NCI-H2029 treated with DMSO at 0.1 percent for 48 hours (cell line): Measurements from ENCODE around the gene MYEF2.

Source experiments
- DNase-seq: peaks from one replicate; lab custom pipeline; 2025; lab: John Stamatoyannopoulos, UW

MYEF2 gene

DNA sequence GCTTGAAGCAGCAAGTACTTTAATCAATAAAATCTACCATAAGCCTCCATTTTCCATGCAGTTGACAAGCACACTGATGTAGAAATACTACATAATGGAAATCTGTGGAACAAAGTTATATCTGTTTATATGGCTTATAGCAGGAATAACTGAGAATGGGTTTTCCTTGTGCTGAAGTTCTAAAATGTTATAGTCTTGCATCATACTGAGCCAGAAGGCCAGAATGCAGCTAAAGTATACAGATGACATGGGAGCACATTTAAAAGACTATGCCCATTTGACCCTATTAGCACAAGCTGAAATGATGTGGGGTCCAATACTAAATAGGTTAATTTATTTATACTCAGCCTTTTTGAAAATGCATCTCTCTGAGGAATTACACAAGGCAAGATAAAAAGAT is 32.2 kb downstream of the MYEF2 start:
- no peak for DNase-seq

DNA sequence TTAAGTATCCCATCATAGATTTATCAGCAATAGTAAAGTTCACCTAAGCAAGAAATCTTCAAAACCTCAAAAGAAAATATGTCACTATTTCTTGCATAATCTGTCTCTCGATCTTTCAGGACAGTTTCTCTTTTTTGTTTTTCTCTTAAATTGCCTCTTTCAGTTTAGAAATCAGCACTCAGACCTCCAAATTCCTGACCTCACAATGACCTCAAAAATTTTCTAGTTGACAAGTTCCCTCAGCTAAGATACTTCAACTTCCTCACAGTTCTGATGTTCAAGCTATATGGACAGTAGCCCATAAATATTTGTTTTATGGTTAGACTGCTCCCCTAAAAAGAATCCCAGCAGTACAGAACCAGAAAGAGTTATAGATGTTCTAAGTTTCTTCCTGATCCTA is 33.2 kb downstream of the MYEF2 start:
- DNase-seq: no peak

DNA sequence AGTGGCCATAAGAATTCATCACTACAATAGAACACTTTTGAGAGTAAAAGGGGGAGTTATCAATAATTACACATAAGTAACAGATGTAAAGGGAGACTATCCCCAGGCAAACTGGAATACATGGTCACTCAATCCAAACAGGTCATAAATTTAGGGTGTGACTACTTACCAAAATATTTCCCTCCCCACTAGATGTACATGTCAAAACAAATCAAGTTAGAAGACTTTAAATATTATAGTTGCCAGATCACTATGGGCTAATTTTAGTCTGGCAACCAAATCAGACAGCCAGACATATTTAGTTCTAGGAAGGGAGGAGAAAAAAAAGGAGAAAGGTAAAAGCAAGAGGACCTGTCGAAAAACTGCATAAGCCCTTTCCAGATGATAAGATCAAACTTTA is 34.2 kb downstream of the MYEF2 start:
- no peak for DNase-seq

DNA sequence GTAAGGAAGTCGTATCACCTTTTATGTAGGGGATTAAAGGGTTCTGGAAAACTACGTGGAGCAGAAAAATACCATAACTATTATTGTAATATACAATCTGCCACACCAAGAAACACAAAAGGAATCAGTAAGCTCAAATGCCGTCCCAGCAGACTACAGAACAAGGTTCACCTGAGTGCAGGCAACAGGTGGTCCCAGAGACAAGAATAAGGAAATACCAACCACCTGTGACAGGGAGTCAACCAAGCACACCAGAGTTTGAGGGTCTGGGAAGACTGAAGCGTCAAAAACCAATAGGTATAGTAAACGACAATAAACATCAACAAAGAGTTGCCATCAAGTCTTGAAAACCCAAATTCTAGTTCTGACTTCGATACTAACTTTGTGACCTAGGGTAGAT is 45.2 kb downstream of the MYEF2 start:
- no peak for DNase-seq

DNA sequence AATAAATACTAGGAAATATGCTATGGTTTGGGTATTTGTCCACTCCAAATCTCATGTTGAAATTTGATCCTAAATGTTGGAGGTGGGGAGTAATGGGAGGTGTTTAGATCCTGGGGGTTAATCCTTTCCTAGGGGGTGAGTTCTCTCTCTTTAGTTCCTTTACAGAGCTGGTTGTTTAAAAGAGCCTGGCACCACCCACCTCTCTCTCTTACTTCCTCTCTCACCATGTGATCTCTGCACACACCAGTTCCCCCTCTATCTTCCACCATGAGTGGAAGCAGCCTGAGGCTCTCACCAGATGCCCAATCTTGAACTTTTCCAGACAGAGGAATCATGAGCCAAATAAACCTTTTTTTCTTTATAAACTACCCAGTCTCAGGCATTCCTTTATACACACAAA is 46.8 kb downstream of the MYEF2 start:
- no peak for DNase-seq

DNA sequence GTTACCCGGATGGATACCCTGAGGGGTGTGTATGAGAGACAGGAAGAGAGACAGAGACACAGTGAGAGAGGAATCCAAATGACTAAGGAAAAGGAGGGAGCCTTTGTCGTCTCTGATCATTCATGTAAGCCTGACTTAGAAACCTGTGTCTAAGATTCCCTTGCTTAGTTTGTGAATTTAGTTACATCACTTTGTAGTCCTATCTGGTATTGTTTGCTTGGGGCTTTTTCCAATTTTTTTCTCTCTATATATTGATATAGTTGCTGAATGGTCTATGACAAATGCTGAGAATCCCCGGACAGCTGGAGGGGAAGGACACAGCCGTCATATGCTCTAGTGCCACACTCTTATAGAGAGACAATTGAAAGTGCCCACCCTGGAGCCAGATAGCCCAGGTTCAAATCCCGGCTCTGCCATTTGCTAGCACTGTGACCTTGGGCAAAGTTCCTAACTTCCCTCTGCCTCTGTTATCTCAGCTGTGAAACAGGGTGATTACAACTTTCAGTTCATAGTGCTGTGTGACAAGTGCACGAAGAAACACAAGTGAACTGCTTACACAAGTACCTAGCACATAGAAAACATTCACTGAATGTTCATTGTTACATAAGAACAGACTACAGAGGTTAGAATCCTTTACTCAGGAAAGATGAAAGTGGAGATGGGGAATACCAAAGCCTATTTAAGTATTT is 51.3 kb downstream of the MYEF2 start:
- DNase-seq: no peak

DNA sequence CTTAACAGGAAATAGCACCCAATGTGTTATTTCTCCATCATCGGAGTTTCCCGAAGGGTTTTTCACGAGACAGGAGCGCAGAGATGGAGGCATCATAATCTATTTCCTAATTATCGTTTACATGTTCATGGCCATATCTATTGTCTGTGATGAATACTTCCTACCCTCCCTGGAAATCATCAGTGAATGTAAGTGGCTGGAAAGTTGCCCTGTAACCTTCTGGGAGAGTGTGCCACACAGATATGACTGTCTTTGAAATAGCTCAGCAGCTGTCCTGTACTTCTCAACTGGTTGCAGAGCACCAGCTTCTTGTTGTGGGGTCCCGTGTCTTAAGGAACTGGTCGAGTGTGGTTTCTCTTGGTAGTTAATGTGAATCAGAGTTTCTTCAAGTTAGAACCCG is 56.2 kb downstream of the MYEF2 start:
- no peak for DNase-seq

DNA sequence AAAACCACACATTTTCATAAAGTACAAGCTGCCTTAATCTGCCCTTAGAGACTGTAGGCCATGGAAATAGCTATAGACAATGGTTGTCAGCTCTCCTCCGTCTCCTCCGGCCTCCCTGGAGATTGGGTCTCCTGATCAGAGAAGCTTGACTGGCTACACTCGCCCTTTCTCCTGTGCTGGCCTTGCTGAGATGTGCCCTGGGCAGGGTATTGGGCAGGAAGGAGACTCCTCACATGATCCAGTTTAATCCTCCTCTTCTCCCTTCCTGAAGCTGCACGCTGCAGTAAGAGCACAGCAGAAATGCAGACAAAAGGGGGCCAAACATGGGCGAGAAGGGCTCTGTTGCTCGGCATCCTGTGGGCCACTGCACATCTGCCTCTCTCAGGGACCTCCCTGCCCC is 57.4 kb downstream of the MYEF2 start, which contains the start of gene SLC24A5:
Gene SLC24A5 (plus strand): TSS at position 246 of the 400 bp plus-strand sequence. CDS start 55 bp downstream, at position 301.
- no peak for DNase-seq

DNA sequence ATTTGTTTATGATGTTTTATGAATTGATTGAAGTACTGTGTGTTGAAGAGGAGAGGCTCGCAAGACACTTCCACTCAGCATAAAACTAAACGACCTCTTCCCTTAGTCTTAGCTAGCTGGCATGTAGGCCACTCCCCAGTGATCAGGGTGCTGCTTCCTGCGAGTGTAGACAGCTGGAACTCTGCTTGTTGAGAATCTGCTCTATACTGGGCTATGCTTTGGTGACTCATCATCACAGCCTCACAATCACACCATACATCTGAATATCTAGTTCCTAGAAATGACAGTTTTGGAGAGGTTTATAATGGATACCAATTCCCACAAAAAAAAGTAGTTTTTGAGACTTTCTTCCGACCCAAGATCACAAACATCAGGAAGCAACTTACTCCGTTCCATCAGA is 58.8 kb downstream of the MYEF2 start:
- DNase-seq: no peak

DNA sequence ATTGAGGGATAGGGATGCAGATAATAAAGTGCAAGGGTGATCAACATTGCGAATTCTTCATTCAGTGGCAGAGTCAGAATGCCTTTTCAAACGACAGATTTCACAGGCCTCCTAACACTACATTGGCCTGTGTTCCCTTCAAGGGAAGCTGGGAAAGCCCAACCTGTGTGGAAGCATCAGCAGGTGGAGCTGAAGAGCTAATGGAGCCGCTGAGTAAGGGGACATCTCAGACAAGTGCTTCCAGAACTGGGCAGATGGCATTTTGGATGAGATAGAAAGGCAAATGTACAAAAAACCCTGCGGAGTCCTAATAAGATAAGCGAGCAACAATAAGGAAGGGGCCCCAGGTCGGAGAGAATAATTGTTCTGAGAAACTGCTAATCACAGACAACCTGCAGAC is 65.9 kb downstream of the MYEF2 start:
- no peak for DNase-seq

DNA sequence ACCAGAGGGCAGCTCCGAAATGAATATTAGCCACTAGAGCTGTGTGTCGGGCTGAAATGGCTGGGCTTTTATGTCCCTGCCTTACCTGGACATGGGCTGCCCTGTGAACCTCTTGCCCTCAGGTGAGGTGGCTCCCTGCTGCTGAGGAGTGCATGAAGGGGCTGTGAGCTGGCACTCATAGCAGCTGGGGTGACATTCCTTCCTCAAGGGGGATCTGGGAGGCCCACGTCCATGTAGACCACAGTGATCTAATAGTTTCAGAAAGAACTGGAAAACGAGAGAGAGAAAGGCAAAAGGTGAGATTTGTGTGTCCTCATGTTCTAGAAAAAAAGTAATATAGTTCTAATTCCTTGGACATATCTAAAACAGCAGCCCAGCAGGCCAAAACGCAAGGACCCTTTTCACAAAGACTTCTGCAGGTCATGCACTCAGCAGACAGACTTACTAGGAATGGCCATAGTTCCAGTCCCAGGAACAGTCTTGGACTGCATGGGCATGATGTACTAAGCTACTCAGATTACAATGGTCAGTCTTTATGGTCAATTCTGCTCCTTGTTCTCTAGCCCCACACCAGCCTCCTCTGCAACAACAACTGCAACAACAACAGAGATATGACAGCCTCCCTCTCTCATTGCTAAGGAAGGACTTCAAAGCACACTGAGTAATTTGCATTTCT is 68.1 kb downstream of the MYEF2 start:
- DNase-seq: no peak

DNA sequence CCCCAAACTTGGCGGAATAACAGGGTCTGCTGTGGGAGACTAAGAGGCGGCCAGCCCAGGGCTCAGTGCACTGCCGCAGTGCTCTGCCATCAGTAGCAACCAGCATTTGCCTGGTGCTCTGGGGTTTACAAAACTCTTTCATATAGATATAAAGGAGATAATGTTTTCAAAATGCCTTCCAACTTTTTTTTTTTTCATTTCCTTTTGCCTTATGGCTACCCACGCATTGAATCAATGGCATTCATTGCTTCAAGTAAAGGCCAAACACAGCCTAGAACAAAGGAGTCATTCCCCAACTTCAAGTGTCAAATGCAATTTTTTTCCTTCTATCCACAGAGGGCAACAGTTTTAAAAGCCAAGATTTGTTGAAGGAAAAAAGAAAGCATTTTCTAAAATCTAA is 68.9 kb downstream of the MYEF2 start:
- no peak for DNase-seq

DNA sequence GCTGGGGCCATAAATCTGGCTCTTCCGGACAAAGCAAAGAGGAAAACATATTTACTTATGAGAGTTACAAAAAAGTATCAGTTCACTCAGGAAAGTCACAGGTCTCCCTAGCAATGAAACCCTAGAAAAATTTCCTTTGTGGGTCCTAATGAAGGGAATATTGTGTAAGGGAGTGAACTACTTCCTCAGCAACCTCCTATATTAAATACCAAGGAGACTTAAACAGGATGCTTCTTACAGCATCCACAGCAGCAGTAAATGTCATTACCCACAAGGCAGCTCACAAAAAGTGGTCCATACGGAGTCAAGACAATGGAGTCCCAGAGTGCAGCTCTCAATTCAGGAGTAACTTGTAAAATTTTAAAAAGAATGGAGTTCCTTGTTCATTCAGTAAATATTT is 72.2 kb downstream of the MYEF2 start:
- no peak for DNase-seq

DNA sequence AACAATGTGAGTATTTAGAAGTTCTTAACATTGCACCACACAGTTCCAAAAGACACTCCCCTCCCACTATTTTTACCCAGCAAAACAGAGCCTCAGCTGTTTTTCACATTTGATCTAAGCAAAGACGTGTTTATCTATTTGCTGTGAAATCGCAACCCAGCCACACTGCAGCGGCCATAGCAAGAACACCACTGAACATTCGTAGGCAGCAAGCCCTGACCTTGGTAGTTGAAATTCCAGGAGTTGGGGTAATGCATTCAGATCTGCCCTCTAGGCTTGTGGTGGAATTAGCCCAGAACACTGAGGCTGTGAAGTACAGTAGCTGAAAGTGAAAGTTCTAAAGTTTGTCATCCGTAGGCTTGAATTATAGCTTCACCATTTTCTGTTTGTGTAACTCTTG is 74.4 kb downstream of the MYEF2 start:
- DNase-seq: no peak

DNA sequence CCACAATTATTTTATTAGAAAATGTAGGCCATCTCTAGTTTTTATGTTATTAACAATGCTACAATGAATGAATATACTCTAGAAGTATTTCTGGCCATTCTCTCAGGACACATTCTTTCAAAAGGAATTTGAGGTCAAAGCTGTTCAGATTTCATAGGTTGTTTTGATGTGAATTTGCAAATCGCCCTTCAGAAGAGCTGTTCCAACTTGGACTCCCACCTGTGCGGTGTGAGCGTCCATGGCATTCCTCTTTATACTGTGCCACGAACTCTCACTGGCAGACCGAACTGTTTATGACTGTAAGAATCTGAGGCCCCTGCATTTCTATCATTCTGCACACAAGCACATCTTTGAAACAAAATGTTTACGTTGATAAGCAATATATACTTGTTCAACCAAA is 75.9 kb downstream of the MYEF2 start:
- DNase-seq: no peak

DNA sequence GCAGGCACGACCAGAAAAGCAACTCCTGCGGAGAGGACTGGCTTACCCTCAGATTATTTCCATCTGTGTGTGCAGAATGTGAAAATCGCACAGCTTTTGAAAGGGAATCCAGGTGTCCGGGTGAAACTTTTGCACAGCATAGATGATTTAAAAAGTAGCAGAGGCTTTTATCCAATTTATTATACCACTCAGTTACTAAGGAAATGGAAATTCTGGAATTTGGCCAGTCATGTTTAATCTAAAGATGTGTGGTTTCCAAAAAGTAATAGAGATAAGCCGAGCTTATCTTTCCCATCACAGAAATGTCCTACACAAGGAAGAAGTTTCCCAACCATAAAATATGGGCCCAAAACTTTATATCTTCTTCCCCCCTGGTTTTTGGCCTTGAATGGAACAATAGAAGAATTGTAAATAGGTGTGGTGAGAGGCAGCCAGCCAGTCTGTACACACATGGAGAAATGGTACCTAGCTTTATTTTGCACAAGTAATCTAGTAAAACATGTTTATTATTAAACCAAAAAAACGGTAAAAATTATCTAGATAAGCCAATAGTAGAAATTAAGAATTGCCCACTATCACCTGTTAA is 76.6 kb downstream of the MYEF2 start:
- DNase-seq: no peak

DNA sequence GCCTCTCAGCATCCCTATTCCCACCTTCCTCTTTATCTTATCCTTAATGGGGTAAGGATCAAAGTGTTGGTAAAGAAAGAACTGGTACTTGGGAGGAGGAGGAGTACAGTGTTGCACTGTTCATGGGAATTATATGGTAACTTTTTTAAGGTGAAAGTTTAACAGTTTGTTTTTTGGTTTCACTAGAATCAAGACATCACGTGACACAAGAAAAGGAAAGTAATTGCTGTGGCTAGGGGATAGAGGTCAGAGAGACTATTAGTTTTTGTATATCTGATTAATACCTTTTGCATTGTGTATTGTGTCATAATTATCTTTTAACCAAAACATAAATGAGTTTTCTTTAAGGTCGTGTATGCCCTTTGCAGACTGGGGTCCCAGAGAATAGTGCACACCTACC is 80.8 kb downstream of the MYEF2 start:
- DNase-seq: no peak

DNA sequence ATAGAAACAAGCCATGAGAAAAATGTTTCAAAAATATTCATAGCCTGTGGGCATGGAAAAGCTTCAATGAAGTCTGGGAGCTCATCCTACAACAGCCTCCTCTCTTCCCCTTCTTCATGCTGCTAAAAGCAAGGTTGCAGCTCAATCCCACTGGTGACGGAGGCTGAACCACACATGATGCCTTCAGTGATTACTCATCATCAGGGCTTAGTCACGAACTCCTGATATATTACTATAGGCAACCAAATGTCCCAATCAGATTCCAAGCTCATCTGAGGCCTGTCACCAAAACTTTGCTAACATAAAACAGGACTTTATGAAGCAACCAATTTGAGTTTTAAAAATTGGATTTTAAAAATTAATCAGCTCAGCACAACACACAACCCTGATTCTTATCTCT is 81.3 kb downstream of the MYEF2 start:
- no peak for DNase-seq

DNA sequence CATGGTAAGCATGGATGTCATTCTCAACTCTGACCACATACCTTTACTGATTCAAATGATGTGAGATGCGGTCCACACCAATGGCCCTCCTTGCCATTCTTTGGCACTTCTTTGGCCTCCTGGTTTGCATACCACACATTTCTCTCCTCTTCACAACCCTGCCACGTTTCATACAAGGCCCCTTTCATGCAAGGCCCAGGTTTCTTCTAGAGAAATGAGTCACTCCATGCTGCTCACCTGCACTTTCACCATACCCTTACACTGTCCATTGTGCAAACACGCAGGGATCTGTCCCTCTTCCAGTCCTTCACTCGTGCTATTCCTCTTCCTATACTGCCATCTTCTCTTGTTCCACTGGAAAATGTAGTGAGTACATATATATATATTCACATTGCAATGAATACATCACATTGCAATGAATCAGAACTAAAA is 81.7 kb downstream of the MYEF2 start:
- DNase-seq: no peak

DNA sequence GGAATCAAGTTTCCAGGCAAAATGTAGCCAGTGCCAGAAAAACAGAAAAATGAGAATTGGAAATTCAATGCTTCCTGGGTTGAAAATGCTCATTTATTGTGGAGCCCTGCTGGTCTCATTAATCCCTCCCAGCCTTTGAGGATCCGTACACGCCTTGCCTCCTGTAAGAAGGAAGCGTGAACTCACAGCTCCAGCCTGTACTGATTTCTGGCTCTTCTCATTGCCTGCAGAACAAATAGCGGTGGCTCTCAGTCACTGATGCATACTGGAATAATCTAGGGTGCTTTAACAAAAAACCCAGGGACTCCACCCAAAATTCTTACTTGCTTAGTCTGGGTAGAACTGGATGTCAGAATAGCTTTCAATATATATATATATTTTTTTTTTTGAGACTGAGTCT is 86.6 kb downstream of the MYEF2 start:
- no peak for DNase-seq

DNA sequence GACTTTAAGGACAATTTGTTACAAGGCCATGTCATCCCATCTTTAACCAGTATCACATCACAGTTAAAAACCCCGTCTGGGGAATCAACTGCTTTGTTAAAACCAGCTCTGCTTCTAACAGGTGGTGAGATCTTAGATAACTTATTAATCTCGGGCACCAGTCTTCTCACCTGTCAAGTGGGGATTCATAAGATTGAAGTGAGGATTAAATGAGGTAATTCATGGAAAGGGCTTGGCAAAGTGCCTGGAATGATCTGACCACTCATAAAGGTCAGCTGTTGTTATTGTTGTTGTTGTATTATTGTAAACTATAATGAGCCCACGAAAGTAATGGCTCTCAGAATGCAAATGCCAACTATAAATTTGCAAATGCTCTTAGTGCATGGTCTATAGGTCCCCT is 87.4 kb downstream of the MYEF2 start:
- peak; percentile 18 for DNase-seq

DNA sequence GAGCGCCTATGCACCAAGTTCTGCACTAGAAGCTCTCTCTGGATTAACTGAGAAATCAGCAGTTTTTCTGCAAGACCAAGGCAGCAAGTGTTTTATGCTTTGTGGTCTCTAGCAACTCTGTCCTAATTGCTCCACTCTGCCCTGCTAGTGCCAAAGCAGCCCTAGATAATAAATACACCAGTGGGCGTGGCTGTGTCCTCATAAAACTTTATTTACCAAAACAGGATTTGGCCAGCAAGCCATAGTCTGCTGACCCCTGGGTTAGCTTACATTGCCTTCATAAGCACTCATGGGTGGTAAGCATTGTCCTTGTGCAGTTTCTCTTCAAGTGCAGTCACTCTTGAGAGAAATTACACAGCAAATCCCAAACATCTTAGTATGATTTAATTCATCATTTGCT is 88.0 kb downstream of the MYEF2 start:
- no peak for DNase-seq

DNA sequence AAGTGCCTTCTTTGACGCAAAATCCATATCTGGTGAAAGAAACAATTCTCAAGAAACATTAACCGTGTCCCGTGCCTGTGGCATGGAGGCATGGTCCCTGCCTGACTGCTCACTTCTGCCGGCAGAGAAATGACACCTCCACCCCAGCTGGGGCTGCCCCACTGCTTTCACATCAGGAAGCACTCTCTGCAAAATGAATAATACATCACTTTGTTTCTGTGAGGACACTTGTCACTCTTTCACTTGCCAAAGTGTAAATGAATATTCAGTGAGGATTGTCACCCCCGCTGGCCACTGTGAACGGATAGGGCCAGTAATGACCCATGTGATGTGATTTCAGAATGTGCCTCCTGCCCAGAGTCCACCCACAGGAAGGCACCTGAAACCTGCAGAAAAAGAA is 88.4 kb downstream of the MYEF2 start:
- DNase-seq: no peak

DNA sequence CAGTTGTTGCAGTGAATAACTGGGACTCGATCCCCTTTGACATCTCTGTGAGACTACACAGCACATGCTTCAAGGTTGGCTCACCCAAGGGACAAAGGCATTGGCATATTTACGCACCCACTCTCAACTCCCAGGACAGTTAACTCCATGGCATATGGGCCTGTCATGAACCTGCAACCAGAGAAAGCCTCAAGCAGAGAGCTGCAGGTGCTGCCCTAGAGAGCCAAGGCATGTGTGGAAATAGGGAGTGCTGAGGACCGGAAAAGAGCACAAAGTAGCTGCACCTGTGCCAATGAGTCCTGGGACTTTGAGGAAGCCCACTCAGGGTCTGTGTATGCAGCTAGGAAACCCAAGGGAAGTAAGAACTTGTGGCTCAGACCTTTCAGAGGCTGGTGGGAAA is 90.3 kb downstream of the MYEF2 start:
- DNase-seq: no peak
